GM21786 (cell line): ENCODE results near the gene TULP4.
"Not testable (repeated sequence)": the region's sequence is repeated elsewhere in the genome, so short reads cannot be mapped to it uniquely, and the experiment has no call there.

ENCODE experiments used
- ATAC-seq: cut with Tn5 transposase; IDR thresholded peaks from one replicate; pipeline ENCODE4 v1.9.1; 2021; ENCODE audit not compliant: unreplicated experiment

The TULP4 gene

DNA sequence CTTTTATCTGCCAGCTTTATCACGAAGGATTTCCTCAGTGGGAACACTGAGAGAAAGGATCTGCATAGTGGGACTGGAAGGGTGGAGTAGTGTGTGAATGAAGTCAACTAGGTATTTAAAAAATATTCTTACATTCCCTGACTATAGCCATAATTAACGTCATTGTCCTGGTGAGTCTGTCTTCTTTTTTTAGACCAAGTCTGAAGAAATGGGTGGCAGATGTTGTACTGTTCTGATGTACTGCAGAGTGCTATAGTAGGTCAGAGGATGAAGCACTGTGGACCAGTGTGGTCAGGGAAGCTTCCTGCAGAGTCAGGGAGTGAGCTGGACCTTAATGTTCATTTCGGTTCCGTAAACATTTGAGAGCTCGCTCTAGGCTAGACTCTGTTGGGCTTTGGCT, 11.9 kb downstream of the TULP4 start:
- no peak for ATAC-seq

GRCh38 chr6:158327211-158327610, 14.9 kb downstream of the TULP4 start:
- no peak for ATAC-seq

- ATAC-seq: no peak
Observed at GRCh38 chr6:158328952-158329351, 16.7 kb downstream of the TULP4 start.

GRCh38 chr6:158329531-158329930, 17.3 kb downstream of the TULP4 start:
- no peak for ATAC-seq

GRCh38 chr6:158330016-158330415, 17.8 kb downstream of the TULP4 start:
- no peak for ATAC-seq

DNA sequence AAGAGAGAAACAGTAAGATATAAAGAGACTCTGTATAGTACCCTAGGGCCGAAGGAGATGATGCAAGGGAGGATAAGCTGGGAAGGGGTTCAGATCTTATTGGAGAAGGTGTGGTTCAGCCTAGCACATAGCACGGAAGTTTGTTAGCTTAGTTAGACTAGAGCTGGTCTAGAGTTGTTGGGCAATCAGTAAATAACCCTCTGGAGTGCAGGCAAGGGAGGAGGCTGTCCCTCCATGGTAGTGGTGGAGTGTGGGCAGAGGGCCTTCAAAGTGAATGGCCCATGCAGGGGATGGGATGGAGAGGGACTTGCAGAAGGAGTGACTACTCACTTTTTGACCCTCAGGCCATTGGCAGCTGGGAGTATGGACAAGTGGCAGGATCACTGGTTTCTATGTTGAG, 20.0 kb downstream of the TULP4 start:
- ATAC-seq: no peak

GRCh38 chr6:158333094-158333493, 20.8 kb downstream of the TULP4 start:
- ATAC-seq: no peak

DNA sequence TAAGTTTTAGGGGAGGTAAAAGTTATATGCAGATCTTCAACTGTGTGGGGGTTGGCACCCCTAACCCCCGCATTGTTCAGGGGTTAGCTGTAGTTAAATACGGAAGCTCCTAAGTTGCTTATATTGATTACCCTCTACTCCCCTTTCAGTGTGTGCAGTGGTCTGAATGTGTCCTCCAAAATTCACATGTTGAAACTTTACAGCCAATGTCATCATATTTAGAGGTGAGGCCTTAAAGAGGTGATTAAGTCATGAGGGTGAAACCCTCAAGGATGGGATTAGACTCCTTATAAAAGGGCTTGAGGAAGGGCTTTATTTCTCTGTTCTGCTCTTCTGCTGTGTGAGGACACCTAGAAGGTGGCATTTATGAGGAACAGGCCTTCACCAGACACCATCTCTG, 22.3 kb downstream of the TULP4 start:
- ATAC-seq: no peak

- no peak for ATAC-seq
Observed at GRCh38 chr6:158337332-158337731, 25.1 kb downstream of the TULP4 start.

- ATAC-seq: no peak
Observed at GRCh38 chr6:158338311-158339112, 26.2 kb downstream of the TULP4 start.

DNA sequence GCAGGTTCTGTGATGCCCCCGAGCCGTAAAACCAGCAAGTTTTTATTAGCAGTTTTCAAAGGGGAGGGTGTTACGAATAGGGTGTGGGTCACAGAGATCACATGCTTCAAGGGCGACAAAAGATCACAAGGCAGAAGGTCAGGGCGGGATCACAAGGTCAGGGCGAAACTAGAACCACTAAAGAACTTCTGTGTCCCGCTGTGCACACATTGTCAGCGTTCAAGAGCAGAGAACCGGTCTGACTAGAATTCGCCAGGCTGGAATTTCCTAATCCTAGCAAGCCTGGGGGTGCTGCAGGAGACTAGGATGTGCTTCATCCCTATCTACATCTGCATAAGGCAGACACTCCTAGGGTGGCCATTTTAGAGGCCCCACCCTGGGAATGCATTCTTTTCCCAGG, 26.9 kb downstream of the TULP4 start:
- ATAC-seq: not testable (repeated sequence)

GRCh38 chr6:158340252-158340651, 28.0 kb downstream of the TULP4 start:
- no peak for ATAC-seq

DNA sequence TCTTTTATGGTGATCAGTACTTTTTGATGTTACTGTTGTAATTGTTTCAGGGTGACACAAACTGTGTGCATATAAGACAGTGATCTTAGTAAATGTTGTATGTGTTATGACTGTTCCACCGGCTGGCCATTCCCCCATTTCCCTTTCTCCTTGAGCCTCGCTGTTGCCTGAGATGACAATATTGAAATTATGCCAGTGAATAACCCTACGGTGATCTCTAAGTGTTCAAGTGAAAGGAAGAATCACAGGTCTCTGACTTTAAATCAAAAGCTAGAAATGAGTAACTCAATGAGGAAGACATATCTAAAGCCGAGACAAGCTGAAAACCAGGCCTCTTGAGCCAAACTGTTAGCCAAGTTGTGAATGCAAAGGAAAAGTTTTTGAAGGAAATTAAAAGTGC, 32.3 kb downstream of the TULP4 start:
- peak; percentile 78 for ATAC-seq

GRCh38 chr6:158345444-158345843, 33.2 kb downstream of the TULP4 start:
- ATAC-seq: not testable (repeated sequence)

GRCh38 chr6:158347335-158347734, 35.1 kb downstream of the TULP4 start:
- ATAC-seq: no peak

GRCh38 chr6:158348737-158349504, 36.7 kb downstream of the TULP4 start:
- ATAC-seq: not testable (repeated sequence)

GRCh38 chr6:158349505-158350275, 37.4 kb downstream of the TULP4 start:
- ATAC-seq: not testable (repeated sequence)

GRCh38 chr6:158350731-158351130, 38.5 kb downstream of the TULP4 start:
- ATAC-seq: not testable (repeated sequence)

GRCh38 chr6:158353883-158354877, 41.9 kb downstream of the TULP4 start:
- ATAC-seq: no peak
